H1 (cell line): Measurements from ENCODE around the gene PRPF39. TPM values are rescaled to one million over a fixed set of nuclear protein-coding genes. Genes with fewer than 3 reads are reported as not detected.
"Not testable (repeated sequence)": the region's sequence is repeated elsewhere in the genome, so short reads cannot be mapped to it uniquely, and the experiment has no call there.

Source experiments
- CTCF ChIA-PET: fragments of 300-600 bp; sonication (Branson Sonifier 250); formaldehyde crosslinking; loops from one replicate; lab custom pipeline; 2021; ENCODE audit not compliant: partially characterized antibody; lab: Charles Lee
- POLR2A ChIA-PET: fragments of 300-600 bp; sonication (Branson Sonifier 250); formaldehyde crosslinking; loops from one replicate; lab custom pipeline; 2021; ENCODE audit warnings: inconsistent platforms; ENCODE audit not compliant: partially characterized antibody; lab: Charles Lee
- DNase-seq, 2 experiments: peaks; one replicate each; pipeline versions ENCODE4 v3.0.0 to v3.0.0-alpha.2; 2010 to 2022; ENCODE audit warnings: low spot score in 2 of 2, low read depth in 1 of 2, mixed read lengths in 1 of 2
- FAIRE-seq: peaks from 2 replicates; lab custom pipeline; 2011; peaks lifted over from hg19 to GRCh38; lab: Jason Lieb, UNC
- H2AFZ ChIP-seq: 2 replicates; pipeline ENCODE4 v1.8.1; 2012; ENCODE audit warnings: low read length, inconsistent platforms
- H2AK5ac ChIP-seq: 2 replicates; pipeline ENCODE4 v1.6.1; 2013; ENCODE audit warnings: low read depth, low read length
- H2BK120ac ChIP-seq: replicated peaks from 2 replicates; pipeline ENCODE3; 2013; ENCODE audit warnings: low read depth, low read length, inconsistent platforms
- H2BK12ac ChIP-seq: 2 replicates; pipeline ENCODE4 v1.6.1; 2013; ENCODE audit warnings: low read depth, low read length
- H2BK15ac ChIP-seq: 2 replicates; pipeline ENCODE4 v1.6.1; 2013; ENCODE audit warnings: low read length
- H2BK20ac ChIP-seq: 2 replicates; pipeline ENCODE4 v1.6.1; 2013; ENCODE audit warnings: low read length
- H2BK5ac ChIP-seq: 2 replicates; pipeline ENCODE4 v1.6.1; 2013; ENCODE audit warnings: low read depth, low read length
- H3K14ac ChIP-seq: 2 replicates; pipeline ENCODE4 v1.6.1; 2013; ENCODE audit warnings: inconsistent platforms; ENCODE audit not compliant: insufficient read length
- H3K18ac ChIP-seq: 2 replicates; pipeline ENCODE4 v1.6.1; 2013; ENCODE audit warnings: low read length; ENCODE audit errors: extremely low read depth
- H3K23ac ChIP-seq: 2 replicates; pipeline ENCODE4 v1.6.1; 2013; ENCODE audit warnings: inconsistent platforms; ENCODE audit not compliant: insufficient read length
- H3K23me2 ChIP-seq: 2 replicates; pipeline ENCODE4 v1.6.1; 2013; ENCODE audit warnings: low read depth, low read length
- H3K27ac ChIP-seq: 2 replicates; pipeline ENCODE4 v1.6.1; 2011; ENCODE audit warnings: low read depth, low read length, inconsistent platforms
- H3K27me3 ChIP-seq, 4 experiments: replicated peaks in 1 of 4; 1 replicate in 1 of 4; 2 replicates in 3 of 4; pipeline versions ENCODE4 v1.6.1 to v1.8.1; 2011 to 2013; ENCODE audit warnings: low read length in 3 of 4, mild to moderate bottlenecking in 3 of 4, inconsistent platforms in 2 of 4, mixed read lengths in 2 of 4, moderate library complexity in 1 of 4; ENCODE audit not compliant: control insufficient read depth in 3 of 4, insufficient read depth in 3 of 4; ENCODE audit errors: extremely low read depth in 1 of 4
- H3K36me3 ChIP-seq, 4 experiments: 2 replicates each; pipeline versions ENCODE4 v1.6.1 to v1.8.1; 2011 to 2013; ENCODE audit warnings: mild to moderate bottlenecking in 4 of 4, low read length in 3 of 4, moderate library complexity in 2 of 4, control low read depth in 1 of 4, inconsistent platforms in 1 of 4; ENCODE audit not compliant: insufficient read depth in 4 of 4, control insufficient read depth in 2 of 4
- H3K4ac ChIP-seq: replicated peaks from 2 replicates; pipeline ENCODE3; 2013; ENCODE audit warnings: low read length, low read depth, mixed read lengths, inconsistent platforms; ENCODE audit not compliant: insufficient read length
- H3K4me1 ChIP-seq, 4 experiments: replicated peaks in 1 of 4; 1 replicate in 1 of 4; 2 replicates in 3 of 4; pipeline versions ENCODE4 v1.6.1 to v1.8.1; 2011 to 2013; ENCODE audit warnings: low read length in 3 of 4, inconsistent platforms in 2 of 4, mixed read lengths in 1 of 4; ENCODE audit not compliant: insufficient read depth in 4 of 4, control insufficient read depth in 3 of 4
- H3K4me2 ChIP-seq, 2 experiments: 2 replicates each; pipeline versions ENCODE4 v1.6.1 to v1.8.1; 2011 to 2013; ENCODE audit warnings: low read depth in 2 of 2, low read length in 2 of 2, control low read depth in 1 of 2, inconsistent platforms in 1 of 2, mild to moderate bottlenecking in 1 of 2; ENCODE audit not compliant: insufficient read depth in 1 of 2
- H3K4me3 ChIP-seq, 4 experiments: fragments of 200-600, 300-600 bp in 1 of 4; sonication (generic), shearing (Covaris generic), sonication (Bioruptor Twin) in 1 of 4; 2 replicates each; pipeline versions ENCODE4 v1.5.1 to v1.8.1; 2011 to 2016; ENCODE audit warnings: low read length in 4 of 4, low read depth in 3 of 4, control low read depth in 2 of 4, inconsistent platforms in 2 of 4, mild to moderate bottlenecking in 2 of 4, mixed read lengths in 1 of 4, moderate library complexity in 1 of 4; ENCODE audit not compliant: insufficient read depth in 2 of 4; ENCODE audit errors: extremely low read depth in 1 of 4
- H3K56ac ChIP-seq: replicated peaks from 2 replicates; pipeline ENCODE3; 2013; ENCODE audit warnings: low read depth, mild to moderate bottlenecking, mixed read lengths, low read length, inconsistent platforms; ENCODE audit not compliant: insufficient read length
- H3K79me1 ChIP-seq: 2 replicates; pipeline ENCODE4 v1.6.1; 2013; ENCODE audit warnings: low read depth, low read length, control low read depth
- H3K79me2 ChIP-seq, 2 experiments: 2 replicates each; pipeline versions ENCODE4 v1.6.1 to v1.8.1; 2012 to 2013; ENCODE audit warnings: low read length in 2 of 2, mild to moderate bottlenecking in 2 of 2, inconsistent platforms in 1 of 2; ENCODE audit not compliant: insufficient read depth in 2 of 2, control insufficient read depth in 1 of 2
- H3K9ac ChIP-seq, 4 experiments: replicated peaks in 1 of 4; 1 replicate in 1 of 4; 2 replicates in 3 of 4; pipeline versions ENCODE4 v1.6.1 to v1.8.1; 2011 to 2013; ENCODE audit warnings: low read depth in 3 of 4, low read length in 3 of 4, control low read depth in 2 of 4, mild to moderate bottlenecking in 2 of 4, moderate library complexity in 2 of 4, inconsistent platforms in 1 of 4; ENCODE audit errors: extremely low read depth in 1 of 4
- H3K9me3 ChIP-seq, 2 experiments: 2 replicates each; pipeline versions ENCODE4 v1.6.1 to v1.8.1; 2012 to 2013; ENCODE audit warnings: mild to moderate bottlenecking in 2 of 2, moderate library complexity in 2 of 2, control low read depth in 1 of 2, inconsistent platforms in 1 of 2, low read depth in 1 of 2, low read length in 1 of 2, mixed read lengths in 1 of 2; ENCODE audit not compliant: insufficient read depth in 2 of 2
- H4K20me1 ChIP-seq, 2 experiments: replicated peaks in 1 of 2; 2 replicates each; pipeline versions ENCODE3 to v1.8.1; 2011 to 2013; ENCODE audit warnings: inconsistent platforms in 2 of 2, low read length in 2 of 2, mild to moderate bottlenecking in 1 of 2; ENCODE audit not compliant: insufficient read depth in 2 of 2, control insufficient read depth in 1 of 2
- H4K5ac ChIP-seq: 2 replicates; pipeline ENCODE4 v1.6.1; 2013; ENCODE audit warnings: low read length, low read depth, mixed read lengths, inconsistent platforms; ENCODE audit not compliant: insufficient read length
- H4K8ac ChIP-seq: 2 replicates; pipeline ENCODE4 v1.8.0; 2013; ENCODE audit warnings: mild to moderate bottlenecking, moderate library complexity, low read length, inconsistent platforms; ENCODE audit not compliant: insufficient read depth; ENCODE audit errors: extremely low read depth
- H4K91ac ChIP-seq: replicated peaks from 2 replicates; pipeline ENCODE3; 2013; ENCODE audit warnings: low read length, mixed read lengths, inconsistent platforms; ENCODE audit not compliant: insufficient read length
- WGBS, 2 experiments: shearing (Covaris generic) in 1 of 2; methylation state at CpG; one replicate each; pipeline versions ENCODE4 v1.1.6 to v1.1.7; 2013 to 2015; ENCODE audit warnings: low lambda C conversion rate in 2 of 2, mixed read lengths in 2 of 2, inconsistent platforms in 1 of 2, low coverage in 1 of 2, missing lambda C conversion rate in 1 of 2; ENCODE audit not compliant: insufficient replicate concordance in 2 of 2, insufficient coverage in 1 of 2, insufficient read length in 1 of 2; ENCODE audit errors: extremely low coverage in 1 of 2, missing lambda C conversion rate in 1 of 2; 5-methylcytosine and 5-hydroxymethylcytosine counted together
- polyA plus RNA-seq, 7 experiments: library from polyadenylated mRNA; depleted of rRNA in 3 of 7; stranded (reverse) in 5 of 7; unstranded in 2 of 7; fragments of >200 nt in 5 of 7; fragments of 200-250 nt in 2 of 7; gene quantifications; 1 replicate in 5 of 7; 2 replicates in 1 of 7; 4 replicates in 1 of 7; pipeline versions ENCODE4 v1.2.1 to v1.2.3, GENCODE V29; 2011 to 2013; ENCODE audit warnings: missing spikeins in 2 of 7, mixed read lengths in 2 of 7
- total RNA-seq: library from RNA; stranded (reverse); fragmentation: NEBNext Ultra II Directional; extraction: Animal tissue kit (Norgen Biotek cat#: 25700); gene quantifications from 2 replicates; pipeline ENCODE4 v1.2.1, GENCODE V29; 2021

The PRPF39 gene
- total and polyA plus RNA-seq, 2 of the 8 experiments (the other 6 are each of a cell fraction or from before 2014, with no cell fraction given): 22.4 to 43.3 TPM

DNA sequence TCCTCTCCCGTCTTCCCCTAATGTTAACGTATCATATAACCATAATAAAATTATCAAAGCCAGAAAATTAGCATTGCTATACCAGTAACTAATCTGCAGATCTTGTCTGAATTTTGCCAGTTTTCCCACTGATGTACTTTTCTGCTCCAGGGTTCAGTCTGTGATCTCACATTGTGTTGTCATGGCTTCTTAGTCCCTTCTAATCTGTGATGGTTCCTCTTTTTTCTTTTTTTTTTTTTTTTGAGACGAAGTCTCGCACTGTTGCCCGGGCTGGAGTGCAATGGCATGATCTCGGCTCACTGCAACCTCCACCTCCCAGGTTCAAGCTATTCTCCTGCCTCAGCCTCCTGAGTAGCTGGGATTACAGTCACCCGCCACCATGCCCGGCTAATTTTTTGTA is 58.2 kb downstream of the PRPF39 start:
- H2AK5ac ChIP-seq, H4K8ac ChIP-seq, H2BK12ac ChIP-seq, H3K56ac ChIP-seq, H3K79me1 ChIP-seq, H3K27ac ChIP-seq, H3K4me1 ChIP-seq, H3K18ac ChIP-seq, H2BK120ac ChIP-seq, DNase-seq, H3K4me3 ChIP-seq, POLR2A ChIA-PET, H4K91ac ChIP-seq, H4K5ac ChIP-seq, H2BK20ac ChIP-seq, H3K14ac ChIP-seq, H3K4ac ChIP-seq, H3K23ac ChIP-seq, H2BK15ac ChIP-seq, H2BK5ac ChIP-seq, H3K9ac ChIP-seq, H4K20me1 ChIP-seq, H3K36me3 ChIP-seq, FAIRE-seq, H3K9me3 ChIP-seq, H3K4me2 ChIP-seq, H3K23me2 ChIP-seq, H3K27me3 ChIP-seq, H2AFZ ChIP-seq: not testable (repeated sequence)
- CTCF ChIA-PET: interaction anchor here (1.3 kb wide), 1 partner anchor 10 kb away, joined by 4 read pairs; no protein-coding TSS in a partner anchor
- WGBS, 2 experiments: 90% methylated on average over 4 of the region's 8 CpGs; no CpG with 5 or more reads in 1 of the 2 experiments
- H3K79me2 ChIP-seq: peaks cover 0 to 52% of the 10 kb centered on the region in 2 experiments; a peak in 3 of 4 replicates
